Stimulated activated CD4-positive, alpha-beta T cell treated with anti-CD3 and anti-CD28 coated beads, Interleukin-15, amount 100 ng/mL, for 24 hours (primary cell): ENCODE results near the gene VPS13D.

Source experiments
- DNase-seq: peaks from one replicate; pipeline ENCODE4 v3.0.0-alpha.2; 2020

Gene VPS13D, protein sequence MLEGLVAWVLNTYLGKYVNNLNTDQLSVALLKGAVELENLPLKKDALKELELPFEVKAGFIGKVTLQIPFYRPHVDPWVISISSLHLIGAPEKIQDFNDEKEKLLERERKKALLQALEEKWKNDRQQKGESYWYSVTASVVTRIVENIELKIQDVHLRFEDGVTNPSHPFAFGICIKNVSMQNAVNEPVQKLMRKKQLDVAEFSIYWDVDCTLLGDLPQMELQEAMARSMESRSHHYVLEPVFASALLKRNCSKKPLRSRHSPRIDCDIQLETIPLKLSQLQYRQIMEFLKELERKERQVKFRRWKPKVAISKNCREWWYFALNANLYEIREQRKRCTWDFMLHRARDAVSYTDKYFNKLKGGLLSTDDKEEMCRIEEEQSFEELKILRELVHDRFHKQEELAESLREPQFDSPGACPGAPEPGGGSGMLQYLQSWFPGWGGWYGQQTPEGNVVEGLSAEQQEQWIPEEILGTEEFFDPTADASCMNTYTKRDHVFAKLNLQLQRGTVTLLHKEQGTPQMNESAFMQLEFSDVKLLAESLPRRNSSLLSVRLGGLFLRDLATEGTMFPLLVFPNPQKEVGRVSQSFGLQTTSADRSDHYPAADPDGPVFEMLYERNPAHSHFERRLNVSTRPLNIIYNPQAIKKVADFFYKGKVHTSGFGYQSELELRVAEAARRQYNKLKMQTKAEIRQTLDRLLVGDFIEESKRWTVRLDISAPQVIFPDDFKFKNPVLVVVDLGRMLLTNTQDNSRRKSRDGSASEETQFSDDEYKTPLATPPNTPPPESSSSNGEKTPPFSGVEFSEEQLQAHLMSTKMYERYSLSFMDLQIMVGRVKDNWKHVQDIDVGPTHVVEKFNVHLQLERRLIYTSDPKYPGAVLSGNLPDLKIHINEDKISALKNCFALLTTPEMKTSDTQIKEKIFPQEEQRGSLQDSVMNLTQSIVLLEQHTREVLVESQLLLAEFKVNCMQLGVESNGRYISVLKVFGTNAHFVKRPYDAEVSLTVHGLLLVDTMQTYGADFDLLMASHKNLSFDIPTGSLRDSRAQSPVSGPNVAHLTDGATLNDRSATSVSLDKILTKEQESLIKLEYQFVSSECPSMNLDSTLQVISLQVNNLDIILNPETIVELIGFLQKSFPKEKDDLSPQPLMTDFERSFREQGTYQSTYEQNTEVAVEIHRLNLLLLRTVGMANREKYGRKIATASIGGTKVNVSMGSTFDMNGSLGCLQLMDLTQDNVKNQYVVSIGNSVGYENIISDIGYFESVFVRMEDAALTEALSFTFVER (N-terminal part only)

DNA sequence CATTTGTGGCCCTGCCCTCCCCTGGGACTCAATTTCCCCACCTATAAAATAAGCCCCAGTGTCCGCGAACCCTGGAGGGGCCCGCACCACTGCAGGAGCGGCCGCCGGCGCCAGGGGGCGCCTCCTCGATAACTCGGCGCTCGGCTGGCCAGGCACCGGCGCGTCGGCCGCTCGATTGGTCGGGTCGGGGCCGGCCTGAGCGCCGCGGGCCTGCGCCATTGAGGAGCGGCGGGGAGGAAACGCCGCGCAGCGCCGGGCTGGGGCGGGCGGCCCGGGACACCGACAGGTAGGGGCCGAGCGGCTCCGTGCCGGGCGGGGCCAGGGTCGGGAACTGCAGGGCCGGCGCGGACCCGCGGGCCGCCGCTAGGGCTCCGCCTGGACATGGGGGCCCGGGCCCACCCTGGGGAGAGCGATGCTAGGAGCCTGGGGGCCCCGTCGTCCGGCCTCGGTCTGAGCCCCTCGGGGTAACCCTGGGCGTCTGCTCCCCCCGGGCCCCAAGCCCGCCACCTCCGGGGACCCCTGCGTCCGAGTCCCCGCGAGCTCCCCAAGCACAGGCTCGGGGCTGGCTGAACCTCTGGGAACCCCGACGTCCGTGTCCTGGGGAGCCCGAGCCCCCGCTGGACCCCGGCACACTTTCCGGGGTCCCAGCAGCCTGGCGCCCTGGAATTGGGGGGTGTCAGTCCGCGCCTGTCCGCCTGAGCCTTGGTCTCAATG lies at the start of gene VPS13D:
TSS of gene VPS13D (plus strand) at position 196 of the 714 bp plus-strand sequence. CDS start 4,237 bp downstream, outside the sequence.
- peak; percentile 90 for DNase-seq

DNA sequence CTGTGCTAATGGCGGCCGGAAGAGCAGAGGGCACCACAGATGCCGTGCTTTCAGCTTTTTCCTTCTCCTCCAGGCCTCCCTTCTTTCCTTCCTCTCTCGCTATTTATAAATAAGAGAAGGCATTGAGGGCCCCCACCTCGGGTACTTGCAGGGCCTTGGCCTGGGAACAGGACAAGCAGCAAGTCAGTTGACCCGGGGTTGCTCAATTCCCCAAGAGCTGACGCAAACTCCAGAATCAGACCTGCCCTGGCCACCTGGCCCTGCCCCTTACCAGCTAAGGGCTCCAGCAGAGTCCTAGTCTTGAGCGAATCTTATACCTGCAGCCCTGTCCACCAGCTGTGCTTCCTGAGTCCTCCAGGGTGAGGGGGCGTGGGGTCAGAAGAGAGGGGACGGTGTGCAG lies 49.5 kb upstream of the VPS13D start:
- DNase-seq = no peak

DNA sequence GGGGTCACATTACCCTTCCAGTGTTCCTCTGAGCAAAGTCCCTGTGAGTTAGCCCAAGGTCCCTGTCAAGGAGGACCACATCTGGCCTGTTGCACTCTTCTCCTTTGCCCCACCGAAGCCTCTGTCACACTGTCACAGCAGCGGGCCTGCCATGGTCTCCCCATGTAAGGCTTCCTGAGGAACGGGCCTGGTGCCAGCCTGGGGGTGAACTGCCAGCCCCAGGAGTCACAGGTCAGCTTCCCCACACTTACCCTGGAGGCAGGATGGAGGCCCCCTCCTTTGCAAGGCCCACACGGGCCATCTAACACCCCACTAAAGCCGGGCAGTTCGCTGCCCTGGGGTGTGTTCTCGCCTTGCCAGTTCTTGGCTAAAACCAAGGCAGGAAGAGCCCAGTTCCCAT lies 48.9 kb upstream of the VPS13D start:
- DNase-seq = no peak

DNA sequence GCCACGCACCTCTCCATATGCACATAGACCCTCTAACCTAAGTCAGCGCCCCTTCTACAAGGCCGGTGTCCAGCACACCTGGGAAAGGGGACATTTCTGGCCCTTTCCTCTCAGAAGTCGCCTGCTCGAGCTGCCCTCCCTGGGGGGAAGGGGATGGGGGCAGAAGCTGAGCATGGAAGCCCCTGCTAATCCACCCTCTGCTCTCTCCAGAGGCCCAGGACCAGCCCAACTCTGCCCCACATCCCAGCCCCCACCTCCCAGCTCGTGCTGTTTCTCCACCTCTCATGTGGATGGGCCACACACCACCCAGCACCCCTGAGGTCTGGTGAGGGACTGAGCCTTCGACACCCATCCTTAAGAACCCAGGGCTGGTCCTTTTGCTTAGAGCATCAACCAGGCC lies 48.3 kb upstream of the VPS13D start:
- DNase-seq = no peak

DNA sequence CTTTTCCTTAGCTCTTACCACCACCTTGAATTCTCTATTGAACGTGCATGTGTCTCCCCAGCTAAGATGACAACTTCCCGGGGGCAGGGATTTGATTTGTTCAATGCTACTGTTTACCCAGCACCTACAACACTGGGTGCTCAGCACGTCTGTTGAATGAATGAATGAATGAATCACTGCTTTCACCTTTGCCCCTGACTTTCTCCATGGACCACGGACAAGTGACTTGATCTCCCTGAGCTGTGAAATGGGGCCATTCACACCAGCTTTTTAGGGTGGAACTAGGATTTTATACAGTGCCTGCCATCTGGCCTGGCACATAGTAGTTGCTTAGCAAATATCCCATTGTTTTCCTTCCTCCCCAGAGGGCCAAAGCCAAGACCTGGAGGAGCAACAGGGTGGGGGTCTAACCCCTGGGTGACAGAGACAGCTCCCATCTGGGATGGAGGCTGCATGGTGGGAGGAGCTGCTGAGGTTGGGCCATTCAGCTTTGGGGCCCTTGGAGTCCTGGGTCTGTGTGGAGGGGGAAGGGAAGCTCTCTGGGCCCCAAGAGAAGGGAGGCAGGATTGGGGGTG lies 47.3 kb upstream of the VPS13D start:
- DNase-seq = no peak

DNA sequence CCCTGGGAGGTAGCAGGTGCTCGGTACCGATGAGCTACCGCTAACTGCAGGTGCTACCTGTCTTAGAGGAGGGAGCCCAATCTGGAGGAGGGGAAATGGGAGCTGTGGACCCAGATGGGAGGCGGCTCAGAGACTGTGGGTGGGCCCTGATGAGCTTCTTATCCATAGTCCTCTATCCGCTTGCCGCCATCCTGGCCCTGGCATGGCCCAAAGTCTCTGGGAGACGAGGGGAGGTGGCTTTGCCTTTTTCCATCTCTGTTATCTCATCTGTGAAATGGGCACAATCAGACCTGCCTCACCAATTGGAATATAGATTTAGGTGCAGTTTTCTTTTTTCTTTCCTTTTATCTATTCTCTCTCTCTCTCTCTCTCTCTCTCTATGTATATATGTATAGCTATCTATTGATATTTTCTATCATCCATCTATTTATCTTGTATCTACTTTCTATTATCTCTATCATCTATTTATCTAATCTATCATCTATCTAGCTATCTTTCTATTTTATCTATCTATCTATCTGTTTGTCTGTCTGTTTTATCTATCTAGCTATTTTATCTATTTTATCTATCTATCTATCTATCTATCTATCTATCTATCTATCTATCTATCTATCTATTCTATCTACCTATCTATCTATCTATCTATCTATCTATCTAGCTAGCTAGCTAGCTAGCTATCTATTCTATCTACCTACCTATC lies 46.6 kb upstream of the VPS13D start:
- DNase-seq = no peak

DNA sequence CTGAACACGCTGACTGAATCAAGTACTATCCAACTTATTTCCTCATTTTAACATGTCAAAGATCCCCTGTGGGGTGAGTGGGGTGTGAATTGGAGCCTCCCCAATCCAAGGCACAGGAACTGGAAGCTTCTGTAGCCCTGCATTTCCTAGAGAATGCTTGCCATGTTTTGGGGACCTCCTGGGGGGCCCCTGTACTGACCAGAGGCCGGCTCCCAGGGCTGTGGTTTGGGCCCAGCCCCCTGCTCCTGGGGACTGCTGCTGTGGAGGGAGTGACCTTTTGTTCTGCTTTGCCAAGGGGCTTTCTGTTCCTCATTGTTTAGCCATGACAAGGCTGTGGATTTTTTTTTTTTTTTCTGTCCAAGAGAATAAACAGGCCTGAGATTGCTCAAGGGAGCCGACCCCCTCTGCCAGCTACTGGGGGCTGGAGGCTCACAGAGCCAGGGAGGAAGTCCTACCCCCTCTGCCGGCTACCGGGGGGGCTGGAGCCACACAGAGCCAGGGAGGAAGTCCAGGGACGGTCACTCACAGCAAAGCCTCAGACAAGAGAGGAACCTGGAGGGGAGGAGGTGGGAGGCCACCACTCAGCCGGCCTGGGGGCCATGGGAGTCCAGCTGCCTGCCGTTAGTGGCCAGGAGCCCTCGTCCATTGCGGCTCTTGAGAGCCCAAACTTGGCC lies 45.7 kb upstream of the VPS13D start:
- no peak for DNase-seq

DNA sequence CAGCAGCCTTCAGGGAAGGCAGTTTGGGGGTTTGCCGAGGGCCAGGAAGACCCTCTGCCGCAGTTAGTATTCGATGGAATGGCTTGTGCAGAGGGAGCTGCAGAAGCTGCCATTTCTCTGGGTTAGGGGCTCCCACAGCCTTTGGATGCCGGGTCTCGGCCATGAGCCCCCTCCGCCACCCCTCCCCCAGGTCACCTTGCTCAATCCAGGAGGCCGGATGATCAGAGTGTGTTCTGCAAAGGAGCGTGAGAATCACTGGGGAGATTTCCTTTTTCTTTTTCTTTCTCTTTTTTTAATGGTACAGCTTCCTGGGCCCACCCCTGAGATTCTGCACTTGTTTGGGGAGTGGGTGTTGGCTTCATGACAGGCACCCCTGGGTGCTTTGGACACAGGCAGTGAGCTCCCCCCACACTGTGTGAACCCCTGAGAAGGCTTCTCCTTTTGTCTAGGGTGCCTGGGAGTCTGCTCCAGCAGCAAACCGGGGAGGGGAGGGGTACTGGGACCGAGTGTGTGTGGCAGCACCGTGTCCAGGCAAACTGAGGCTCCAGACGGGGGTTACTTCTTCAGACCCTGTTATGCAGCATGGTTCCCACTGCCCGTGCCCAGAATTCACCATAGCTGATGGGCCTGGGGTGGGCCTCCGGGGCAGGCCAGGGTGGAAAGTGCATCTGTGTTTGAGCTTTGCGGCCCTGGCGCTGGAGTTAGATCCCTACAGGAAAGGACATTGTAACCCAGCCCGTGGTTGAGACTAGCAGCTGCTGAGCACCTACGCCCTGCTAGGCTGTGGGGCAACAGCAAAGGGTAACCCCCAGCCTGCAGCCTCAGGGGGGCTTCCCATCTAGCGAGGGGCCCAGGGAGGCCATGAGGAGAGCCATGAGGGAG lies 44.6 kb upstream of the VPS13D start:
- DNase-seq = no peak

DNA sequence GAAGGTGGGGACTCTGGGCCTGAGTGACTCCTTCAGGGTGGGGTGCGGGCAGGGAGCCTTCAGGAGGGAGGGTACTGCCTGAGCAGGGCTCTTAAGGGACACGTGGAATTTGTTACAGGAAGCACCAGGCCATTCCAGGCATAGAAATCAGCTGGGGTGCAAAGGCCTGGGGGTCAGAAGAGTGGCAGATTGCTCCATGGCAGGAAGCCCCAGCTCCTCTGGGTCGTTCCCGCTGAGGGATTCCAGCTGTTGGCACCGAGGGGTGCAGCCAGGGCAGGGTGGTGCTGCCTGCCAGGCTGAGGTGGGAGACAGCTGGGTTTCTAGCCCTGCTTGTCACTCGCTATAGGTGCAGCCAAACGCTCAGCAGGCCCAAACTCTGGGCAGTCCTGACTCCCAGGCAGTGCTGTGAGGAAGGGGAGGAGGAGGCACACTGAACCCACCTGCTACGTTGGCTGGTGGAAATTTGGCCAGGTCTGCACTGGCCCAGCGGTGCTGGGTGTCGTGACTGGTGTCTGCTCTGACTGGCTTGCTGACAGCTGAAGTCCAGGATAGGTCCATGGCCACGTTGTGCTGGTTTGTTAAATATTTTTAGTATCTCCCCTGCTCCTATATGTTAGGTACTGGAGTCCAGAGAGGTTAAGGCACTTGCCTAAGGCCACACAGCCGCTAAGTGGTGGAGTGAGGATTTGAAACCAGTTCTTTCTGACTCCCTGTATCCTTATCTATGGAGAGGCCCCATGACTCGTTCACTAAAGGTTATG lies 43.7 kb upstream of the VPS13D start:
- no peak for DNase-seq

DNA sequence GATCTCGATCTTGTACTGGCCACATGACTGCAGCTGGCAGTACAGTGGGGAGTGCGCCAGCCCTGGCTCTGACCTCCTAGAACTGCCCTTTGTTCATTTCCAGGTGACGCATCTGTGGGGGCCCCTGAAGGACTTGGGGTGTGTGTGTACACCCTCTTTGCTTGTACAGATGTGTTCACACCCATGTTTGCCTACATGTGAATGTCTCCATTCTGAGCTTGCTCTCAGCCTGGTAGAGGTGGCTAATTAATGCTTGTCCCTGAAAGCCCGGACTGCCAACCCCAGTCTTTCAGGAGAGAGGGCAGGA lies 43.2 kb upstream of the VPS13D start:
- DNase-seq = no peak

DNA sequence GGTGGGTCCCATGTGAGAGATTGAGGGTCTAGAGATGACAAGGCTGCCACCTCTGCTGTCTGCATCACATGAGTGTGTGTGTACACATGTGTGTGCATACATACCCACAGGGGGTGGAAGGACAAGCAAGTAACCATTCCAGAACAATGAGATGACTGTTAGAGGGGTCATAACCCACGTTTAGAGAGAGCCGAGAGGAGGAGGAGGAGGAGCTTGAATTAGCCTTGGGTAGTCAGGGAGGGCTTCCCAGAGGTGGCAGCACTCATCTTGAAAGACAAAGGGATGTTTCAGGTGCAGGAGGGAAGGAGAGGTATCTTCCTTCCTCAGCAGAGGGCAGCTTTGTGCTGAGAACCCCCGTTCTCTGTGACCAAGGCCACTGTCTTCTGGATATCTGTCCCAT lies 41.7 kb upstream of the VPS13D start:
- no peak for DNase-seq

DNA sequence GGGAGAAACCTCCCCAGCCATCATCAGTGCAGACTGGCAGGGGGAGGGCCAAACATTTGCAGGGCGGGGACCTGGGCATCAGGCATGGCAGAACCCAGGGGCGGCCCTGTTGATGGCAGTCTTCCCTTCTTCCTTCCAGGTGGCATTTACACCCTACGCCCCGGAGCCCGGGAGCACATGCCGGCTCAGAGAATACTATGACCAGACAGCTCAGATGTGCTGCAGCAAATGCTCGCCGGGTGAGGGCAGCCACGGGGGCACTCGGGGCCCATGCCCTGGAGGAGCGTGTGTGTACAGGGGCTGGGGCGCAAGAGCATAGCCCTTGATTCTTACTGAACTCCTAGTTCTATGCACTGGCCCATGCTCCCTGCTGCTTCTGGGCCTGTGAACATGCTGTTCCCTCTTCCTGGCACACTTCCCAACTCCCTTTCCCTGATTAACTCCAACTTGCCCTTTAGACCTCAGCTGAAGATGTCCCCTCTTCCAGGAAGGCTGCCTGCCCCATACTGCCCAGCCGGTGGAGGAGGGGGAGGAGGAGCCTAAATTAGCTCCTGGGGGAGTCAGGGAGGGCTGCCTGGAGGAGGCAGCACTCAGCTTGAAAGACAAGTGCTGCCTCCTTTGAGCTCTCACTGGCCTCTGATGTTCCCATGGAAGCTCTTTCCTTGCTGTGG lies 41.0 kb upstream of the VPS13D start:
- no peak for DNase-seq

DNA sequence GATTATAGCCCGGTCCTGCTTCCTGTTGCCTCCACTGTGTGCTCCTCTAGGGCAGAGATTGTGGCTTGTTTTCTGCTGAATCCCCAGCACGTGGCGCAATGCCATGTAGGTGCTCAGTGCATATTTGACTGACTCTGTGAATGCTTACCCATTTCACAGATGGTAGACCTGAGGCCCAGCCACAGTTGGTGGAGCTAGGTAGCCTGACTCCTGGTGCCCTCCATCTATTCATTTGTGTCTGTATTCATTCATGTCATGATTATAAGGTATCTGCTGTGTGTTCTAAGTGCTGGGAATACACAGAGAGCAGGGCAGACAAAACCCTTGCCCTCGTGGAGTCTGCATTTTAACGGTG lies 40.5 kb upstream of the VPS13D start:
- no peak for DNase-seq

DNA sequence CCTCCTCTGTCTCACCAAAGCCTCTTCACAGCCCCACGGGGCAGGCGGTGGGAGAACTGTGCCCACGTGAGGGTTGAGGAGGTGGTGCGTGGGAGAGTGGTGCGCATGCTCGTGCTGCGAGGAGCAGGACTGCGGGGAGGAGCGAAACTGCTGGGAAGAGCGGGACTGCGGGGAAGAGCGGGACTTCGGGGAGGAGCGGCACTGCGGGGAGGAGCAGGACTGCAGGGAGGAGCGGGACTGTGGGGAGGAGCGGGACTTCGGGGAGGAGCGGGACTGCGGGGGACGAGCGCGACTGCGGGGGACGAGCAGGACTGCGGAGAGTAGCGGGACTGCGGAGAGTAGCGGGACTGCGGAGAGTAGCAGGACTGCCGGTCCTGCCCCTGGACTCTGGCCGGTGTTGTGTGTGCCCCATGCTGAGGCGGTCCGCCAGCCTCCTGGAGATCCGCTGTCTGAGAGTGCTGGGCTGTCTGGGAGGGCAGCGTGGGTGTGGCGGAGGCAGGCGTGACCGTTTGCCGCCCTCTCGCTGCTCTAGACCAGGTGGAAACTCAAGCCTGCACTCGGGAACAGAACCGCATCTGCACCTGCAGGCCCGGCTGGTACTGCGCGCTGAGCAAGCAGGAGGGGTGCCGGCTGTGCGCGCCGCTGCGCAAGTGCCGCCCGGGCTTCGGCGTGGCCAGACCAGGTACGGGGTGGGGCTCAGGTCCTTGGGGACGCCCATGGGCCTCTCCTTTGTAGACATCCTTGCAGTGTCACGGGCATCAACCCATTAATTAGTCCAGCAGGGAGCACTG lies 38.4 kb upstream of the VPS13D start:
- no peak for DNase-seq

DNA sequence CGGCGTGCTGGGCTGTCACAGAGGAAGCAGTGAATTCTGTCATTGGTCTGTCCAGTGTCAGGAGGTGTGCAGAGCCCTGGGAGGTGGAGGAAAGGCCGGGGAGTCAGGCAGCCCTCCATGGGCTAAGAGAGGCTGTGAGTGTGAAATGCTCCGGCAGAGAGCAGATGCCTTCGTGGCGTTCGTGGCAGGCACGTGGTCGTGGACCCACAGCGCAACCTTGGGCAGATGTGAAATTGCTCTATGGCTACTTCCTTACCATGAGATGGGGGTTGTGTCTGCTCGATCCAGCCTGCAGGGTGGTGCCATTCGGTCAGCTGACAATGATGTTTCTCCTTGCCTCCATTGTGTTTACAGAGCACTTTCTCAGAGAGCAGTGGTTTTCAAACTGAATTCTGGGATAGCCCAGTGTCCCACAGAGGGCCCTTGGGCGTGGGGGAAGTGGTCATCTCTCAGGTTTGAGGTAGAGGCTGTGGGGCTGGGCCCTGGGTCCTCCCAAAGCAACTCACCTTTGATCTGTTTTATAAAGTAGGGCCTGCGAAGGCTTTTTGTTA lies 35.1 kb upstream of the VPS13D start:
- DNase-seq = no peak

DNA sequence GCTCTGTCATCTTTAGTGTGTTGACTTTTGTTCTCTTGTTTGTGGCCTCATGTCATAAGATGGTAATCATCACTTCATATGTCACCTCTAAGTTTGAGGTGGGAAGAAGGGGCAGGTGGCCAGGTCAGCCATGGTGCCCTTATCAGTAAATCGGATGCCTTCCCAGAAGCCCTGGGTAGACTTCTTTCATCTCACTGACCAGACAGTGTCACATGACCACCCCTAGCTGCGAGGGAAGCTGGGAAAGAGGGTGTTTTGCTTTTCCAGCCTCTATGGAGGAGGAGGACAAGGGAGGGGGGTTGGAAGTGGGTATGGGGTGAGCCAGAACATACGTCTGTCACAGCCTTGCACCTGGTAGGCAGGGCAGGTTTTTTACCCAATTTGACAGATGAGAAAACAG lies 34.4 kb upstream of the VPS13D start:
- no peak for DNase-seq

DNA sequence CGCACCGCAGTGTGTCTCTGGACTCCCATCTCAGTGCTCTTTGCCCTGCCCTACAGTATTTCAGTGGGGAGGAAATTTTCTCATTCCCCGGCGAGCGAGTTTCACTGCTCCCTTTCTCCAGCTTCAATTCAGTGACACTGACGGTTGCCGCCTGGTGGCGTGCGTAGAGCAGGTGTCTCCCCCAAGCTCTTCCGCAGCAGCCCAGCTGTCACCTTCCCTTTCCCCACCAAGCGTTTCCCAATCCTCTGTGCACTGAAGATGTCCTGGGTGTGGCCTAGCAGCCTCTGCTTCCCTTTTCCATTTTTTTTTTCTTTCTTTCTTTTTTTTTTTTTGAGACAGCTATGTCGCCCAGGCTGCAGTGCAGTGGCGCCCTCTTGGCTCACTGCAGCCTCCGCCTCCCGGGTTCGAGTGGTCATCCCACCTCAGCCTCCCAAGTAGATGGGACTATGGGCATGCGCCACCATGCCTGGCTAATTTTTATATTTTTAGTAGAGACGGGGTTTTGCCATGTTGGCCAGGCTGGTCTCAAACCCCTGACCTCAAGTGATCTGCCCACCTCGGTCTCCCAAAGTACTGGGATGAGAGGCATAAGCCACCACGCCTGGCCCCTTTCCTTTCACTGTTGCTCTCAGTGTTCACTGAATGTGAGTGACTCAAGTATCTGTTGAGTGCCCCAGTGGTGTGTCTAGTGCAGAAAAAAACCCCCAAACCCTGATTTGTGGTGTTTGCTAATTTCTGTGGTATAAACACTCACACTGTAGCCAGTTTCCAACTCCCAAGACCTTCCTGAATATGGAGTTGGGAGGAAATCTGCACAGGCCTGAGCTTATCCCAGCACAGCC lies 33.0 kb upstream of the VPS13D start:
- no peak for DNase-seq
